GM12865 (cell line): ENCODE measurements around the gene IKZF3.

Experiments used
- DNase-seq: peaks from one replicate; pipeline ENCODE4 v3.0.0; 2010; ENCODE audit warnings: low read depth
- H3K4me3 ChIP-seq: 2 replicates; pipeline ENCODE4 v1.5.1; 2011; ENCODE audit warnings: mild to moderate bottlenecking, low read depth, low read length, control low read depth
- TF ChIP-seq, protein P1 (sequence below): IDR thresholded peaks from 2 replicates; pipeline ENCODE4 v1.5.1; 2011; ENCODE audit warnings: low read length, control low read depth, low read depth, inconsistent platforms; ENCODE audit not compliant: insufficient read depth; ENCODE audit errors: missing control alignments

The IKZF3 gene

DNA sequence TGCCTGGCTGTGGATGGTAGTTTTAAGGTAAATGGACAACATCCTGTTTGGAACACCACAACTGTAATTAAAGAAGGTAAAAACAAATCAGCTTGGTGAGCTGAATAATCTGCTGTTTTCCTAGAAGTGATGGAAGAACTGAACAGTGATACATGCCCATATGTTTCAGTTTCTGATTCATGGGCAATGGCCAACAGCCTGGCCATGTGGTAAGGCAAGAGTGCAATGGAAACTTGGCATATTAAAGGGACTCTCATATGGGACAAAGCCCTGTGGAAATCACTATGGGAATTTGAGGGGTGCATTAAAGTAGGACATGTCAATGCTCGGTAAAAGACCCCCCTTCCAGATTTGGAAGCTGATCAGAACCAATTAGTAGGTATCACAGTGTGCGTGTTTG, 37.8 kb downstream of the IKZF3 start:
- no peak overlapping the region for H3K4me3 ChIP-seq
- DNase-seq, result no peak
- TF ChIP-seq, protein P1, sequence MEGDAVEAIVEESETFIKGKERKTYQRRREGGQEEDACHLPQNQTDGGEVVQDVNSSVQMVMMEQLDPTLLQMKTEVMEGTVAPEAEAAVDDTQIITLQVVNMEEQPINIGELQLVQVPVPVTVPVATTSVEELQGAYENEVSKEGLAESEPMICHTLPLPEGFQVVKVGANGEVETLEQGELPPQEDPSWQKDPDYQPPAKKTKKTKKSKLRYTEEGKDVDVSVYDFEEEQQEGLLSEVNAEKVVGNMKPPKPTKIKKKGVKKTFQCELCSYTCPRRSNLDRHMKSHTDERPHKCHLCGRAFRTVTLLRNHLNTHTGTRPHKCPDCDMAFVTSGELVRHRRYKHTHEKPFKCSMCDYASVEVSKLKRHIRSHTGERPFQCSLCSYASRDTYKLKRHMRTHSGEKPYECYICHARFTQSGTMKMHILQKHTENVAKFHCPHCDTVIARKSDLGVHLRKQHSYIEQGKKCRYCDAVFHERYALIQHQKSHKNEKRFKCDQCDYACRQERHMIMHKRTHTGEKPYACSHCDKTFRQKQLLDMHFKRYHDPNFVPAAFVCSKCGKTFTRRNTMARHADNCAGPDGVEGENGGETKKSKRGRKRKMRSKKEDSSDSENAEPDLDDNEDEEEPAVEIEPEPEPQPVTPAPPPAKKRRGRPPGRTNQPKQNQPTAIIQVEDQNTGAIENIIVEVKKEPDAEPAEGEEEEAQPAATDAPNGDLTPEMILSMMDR, result no peak

DNA sequence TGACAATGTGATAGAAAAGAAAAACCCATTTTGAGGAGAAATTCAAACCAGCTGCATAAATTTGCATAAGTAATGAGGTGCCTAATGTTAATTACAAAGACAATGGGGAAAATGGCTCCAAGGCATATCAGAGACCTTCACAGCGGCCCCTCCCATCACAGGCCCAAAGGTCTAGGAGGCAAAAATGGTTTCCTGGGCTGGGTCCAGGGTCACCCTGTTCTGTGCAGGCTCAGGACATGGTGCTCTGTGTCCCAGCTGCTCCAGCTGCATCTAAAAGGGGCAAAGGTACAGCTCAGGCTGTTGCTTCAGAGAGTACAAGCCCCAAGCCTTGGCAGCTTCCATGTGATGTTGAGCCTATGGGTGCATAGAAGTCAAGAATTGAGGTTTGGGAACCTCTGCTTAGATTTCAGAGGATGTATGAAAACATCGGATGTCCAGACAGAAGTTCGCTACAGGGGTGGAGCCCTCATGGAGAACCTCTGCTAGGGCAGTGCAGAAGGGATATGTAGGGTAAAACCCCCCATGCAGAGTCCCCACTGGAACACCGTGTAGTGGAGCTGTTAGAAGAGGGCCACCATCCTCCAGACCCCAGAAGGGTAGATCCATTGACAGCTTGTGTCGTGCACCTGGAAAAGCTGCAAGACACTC, 40.6 kb downstream of the IKZF3 start:
- peak; percentile 47 for DNase-seq
- no peak overlapping the region for H3K4me3 ChIP-seq

DNA sequence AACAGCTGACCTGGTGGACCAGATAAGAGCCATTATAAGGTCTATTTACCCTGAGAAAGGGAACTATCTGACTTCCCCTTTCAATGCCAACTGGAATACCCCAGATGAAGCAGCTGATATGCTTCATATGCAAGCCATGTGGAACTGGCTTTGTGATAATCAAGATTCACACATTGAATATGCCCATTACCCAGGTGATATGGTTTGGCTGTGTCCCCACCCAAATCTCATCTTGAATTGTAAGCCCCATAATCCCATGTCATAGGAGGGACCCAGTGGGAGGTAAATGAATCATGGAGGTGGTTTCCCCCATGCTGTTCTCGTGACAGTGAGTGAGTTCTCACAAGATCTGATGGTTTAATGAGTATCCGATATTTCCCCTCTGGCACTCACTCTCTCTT, 42.1 kb downstream of the IKZF3 start:
- TF ChIP-seq, protein P1, result no peak
- no peak overlapping the region for H3K4me3 ChIP-seq
- DNase-seq, result peak; percentile 54

More for the DNA sequence above, 40.6 kb downstream of the IKZF3 start:
- TF ChIP-seq, protein P1, result no peak

DNA sequence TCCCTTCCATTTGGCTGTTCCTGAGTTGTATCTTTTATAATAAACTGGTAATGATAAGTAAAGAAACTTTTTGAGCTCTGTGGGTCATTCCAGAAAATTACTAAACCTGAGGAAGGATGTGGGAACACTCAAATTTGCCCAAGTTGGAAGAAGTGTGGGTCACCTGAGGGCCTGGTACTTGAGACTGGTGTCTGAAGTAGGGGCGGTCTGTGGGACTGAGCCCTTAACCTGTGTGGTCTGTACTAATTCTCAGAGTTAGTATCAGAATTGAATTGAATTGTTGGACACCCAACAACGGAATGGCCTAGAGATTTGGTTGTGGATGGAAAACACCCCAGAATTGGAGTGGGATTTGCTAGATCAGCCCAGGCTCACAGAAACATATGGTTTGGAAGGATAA, 43.1 kb downstream of the IKZF3 start:
- TF ChIP-seq, protein P1, result no peak
- DNase-seq, result no peak
- H3K4me3 ChIP-seq, result no peak overlapping the region

DNA sequence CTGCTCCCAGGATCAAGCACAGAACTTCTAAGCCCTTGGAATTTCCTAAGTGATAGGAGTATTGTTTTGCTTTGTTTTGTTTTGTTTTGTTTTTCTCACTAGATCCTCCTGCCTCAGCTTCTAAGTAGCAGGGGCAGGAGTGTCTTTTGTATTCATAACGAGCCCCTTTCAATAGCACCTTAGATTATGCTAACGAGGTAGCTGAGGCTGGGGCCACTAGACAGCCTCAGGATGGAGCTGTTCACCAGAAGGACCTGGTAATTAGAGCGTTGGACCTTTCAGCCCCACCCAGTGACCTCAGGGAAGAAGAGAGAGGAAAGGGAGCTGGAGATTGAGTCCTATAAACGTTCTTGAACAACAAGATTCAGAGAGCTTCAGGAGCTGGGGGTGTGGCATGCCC, 43.6 kb downstream of the IKZF3 start:
- DNase-seq, result peak; percentile 47

DNA sequence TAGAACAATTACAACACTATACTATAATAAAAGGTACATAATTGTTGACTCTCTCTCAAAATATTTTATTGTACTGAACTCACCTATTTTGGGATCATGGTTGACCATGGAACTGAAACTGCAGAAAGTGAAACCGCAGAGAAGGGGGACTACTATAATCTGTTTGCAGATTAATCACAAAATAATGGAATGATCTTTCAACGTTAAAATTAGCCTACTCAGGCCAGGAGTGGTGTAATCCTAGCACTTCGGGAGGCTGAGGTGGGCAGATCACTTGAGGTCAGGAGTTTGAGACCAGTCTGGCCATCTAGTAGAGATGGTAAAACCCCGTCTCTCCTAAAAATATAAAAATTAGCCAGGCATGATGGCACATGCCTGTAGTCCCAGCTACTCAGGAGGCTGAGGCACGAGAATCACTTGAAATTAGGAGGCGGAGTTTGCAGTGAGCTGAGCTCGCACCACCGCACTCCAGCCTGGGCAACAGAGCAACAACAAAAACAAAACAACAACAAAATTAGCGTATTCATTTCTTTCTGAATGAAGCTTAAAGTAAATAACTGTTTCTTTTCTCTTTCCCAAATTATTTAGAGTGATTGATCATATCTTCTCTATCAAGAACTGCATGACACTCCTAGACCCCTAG, 45.6 kb downstream of the IKZF3 start:
- peak overlapping the region; percentile 14 for H3K4me3 ChIP-seq
- TF ChIP-seq, protein P1, result no peak
- peak; percentile 59 for DNase-seq

More for the DNA sequence above, 43.6 kb downstream of the IKZF3 start:
- TF ChIP-seq, protein P1, result no peak
- H3K4me3 ChIP-seq, result no peak overlapping the region
